H1 (cell line): ENCODE results near the gene ANKRD34B. TPM values are rescaled to one million over a fixed set of nuclear protein-coding genes. Genes with fewer than 3 reads are reported as not detected.

ENCODE experiments used
- CTCF ChIA-PET: fragments of 300-600 bp; sonication (Branson Sonifier 250); formaldehyde crosslinking; loops from one replicate; lab custom pipeline; 2021; ENCODE audit not compliant: partially characterized antibody; lab: Charles Lee
- POLR2A ChIA-PET: fragments of 300-600 bp; sonication (Branson Sonifier 250); formaldehyde crosslinking; loops from one replicate; lab custom pipeline; 2021; ENCODE audit warnings: inconsistent platforms; ENCODE audit not compliant: partially characterized antibody; lab: Charles Lee
- DNase-seq, 2 experiments: peaks; one replicate each; pipeline versions ENCODE4 v3.0.0 to v3.0.0-alpha.2; 2010 to 2022; ENCODE audit warnings: low spot score in 2 of 2, low read depth in 1 of 2, mixed read lengths in 1 of 2
- FAIRE-seq: peaks from 2 replicates; lab custom pipeline; 2011; peaks lifted over from hg19 to GRCh38; lab: Jason Lieb, UNC
- H2AFZ ChIP-seq: 2 replicates; pipeline ENCODE4 v1.8.1; 2012; ENCODE audit warnings: low read length, inconsistent platforms
- H2AK5ac ChIP-seq: 2 replicates; pipeline ENCODE4 v1.6.1; 2013; ENCODE audit warnings: low read depth, low read length
- H2BK120ac ChIP-seq: replicated peaks from 2 replicates; pipeline ENCODE3; 2013; ENCODE audit warnings: low read depth, low read length, inconsistent platforms
- H2BK12ac ChIP-seq: 2 replicates; pipeline ENCODE4 v1.6.1; 2013; ENCODE audit warnings: low read depth, low read length
- H2BK15ac ChIP-seq: 2 replicates; pipeline ENCODE4 v1.6.1; 2013; ENCODE audit warnings: low read length
- H2BK20ac ChIP-seq: 2 replicates; pipeline ENCODE4 v1.6.1; 2013; ENCODE audit warnings: low read length
- H2BK5ac ChIP-seq: 2 replicates; pipeline ENCODE4 v1.6.1; 2013; ENCODE audit warnings: low read depth, low read length
- H3K14ac ChIP-seq: 2 replicates; pipeline ENCODE4 v1.6.1; 2013; ENCODE audit warnings: inconsistent platforms; ENCODE audit not compliant: insufficient read length
- H3K18ac ChIP-seq: 2 replicates; pipeline ENCODE4 v1.6.1; 2013; ENCODE audit warnings: low read length; ENCODE audit errors: extremely low read depth
- H3K23ac ChIP-seq: 2 replicates; pipeline ENCODE4 v1.6.1; 2013; ENCODE audit warnings: inconsistent platforms; ENCODE audit not compliant: insufficient read length
- H3K23me2 ChIP-seq: 2 replicates; pipeline ENCODE4 v1.6.1; 2013; ENCODE audit warnings: low read depth, low read length
- H3K27ac ChIP-seq: 2 replicates; pipeline ENCODE4 v1.6.1; 2011; ENCODE audit warnings: low read depth, low read length, inconsistent platforms
- H3K27me3 ChIP-seq, 4 experiments: replicated peaks in 1 of 4; 1 replicate in 1 of 4; 2 replicates in 3 of 4; pipeline versions ENCODE4 v1.6.1 to v1.8.1; 2011 to 2013; ENCODE audit warnings: low read length in 3 of 4, mild to moderate bottlenecking in 3 of 4, inconsistent platforms in 2 of 4, mixed read lengths in 2 of 4, moderate library complexity in 1 of 4; ENCODE audit not compliant: control insufficient read depth in 3 of 4, insufficient read depth in 3 of 4; ENCODE audit errors: extremely low read depth in 1 of 4
- H3K36me3 ChIP-seq, 4 experiments: 2 replicates each; pipeline versions ENCODE4 v1.6.1 to v1.8.1; 2011 to 2013; ENCODE audit warnings: mild to moderate bottlenecking in 4 of 4, low read length in 3 of 4, moderate library complexity in 2 of 4, control low read depth in 1 of 4, inconsistent platforms in 1 of 4; ENCODE audit not compliant: insufficient read depth in 4 of 4, control insufficient read depth in 2 of 4
- H3K4ac ChIP-seq: replicated peaks from 2 replicates; pipeline ENCODE3; 2013; ENCODE audit warnings: low read length, low read depth, mixed read lengths, inconsistent platforms; ENCODE audit not compliant: insufficient read length
- H3K4me1 ChIP-seq, 4 experiments: replicated peaks in 1 of 4; 1 replicate in 1 of 4; 2 replicates in 3 of 4; pipeline versions ENCODE4 v1.6.1 to v1.8.1; 2011 to 2013; ENCODE audit warnings: low read length in 3 of 4, inconsistent platforms in 2 of 4, mixed read lengths in 1 of 4; ENCODE audit not compliant: insufficient read depth in 4 of 4, control insufficient read depth in 3 of 4
- H3K4me2 ChIP-seq, 2 experiments: 2 replicates each; pipeline versions ENCODE4 v1.6.1 to v1.8.1; 2011 to 2013; ENCODE audit warnings: low read depth in 2 of 2, low read length in 2 of 2, control low read depth in 1 of 2, inconsistent platforms in 1 of 2, mild to moderate bottlenecking in 1 of 2; ENCODE audit not compliant: insufficient read depth in 1 of 2
- H3K4me3 ChIP-seq, 4 experiments: fragments of 200-600, 300-600 bp in 1 of 4; sonication (generic), shearing (Covaris generic), sonication (Bioruptor Twin) in 1 of 4; 2 replicates each; pipeline versions ENCODE4 v1.5.1 to v1.8.1; 2011 to 2016; ENCODE audit warnings: low read length in 4 of 4, low read depth in 3 of 4, control low read depth in 2 of 4, inconsistent platforms in 2 of 4, mild to moderate bottlenecking in 2 of 4, mixed read lengths in 1 of 4, moderate library complexity in 1 of 4; ENCODE audit not compliant: insufficient read depth in 2 of 4; ENCODE audit errors: extremely low read depth in 1 of 4
- H3K56ac ChIP-seq: replicated peaks from 2 replicates; pipeline ENCODE3; 2013; ENCODE audit warnings: low read depth, mild to moderate bottlenecking, mixed read lengths, low read length, inconsistent platforms; ENCODE audit not compliant: insufficient read length
- H3K79me1 ChIP-seq: 2 replicates; pipeline ENCODE4 v1.6.1; 2013; ENCODE audit warnings: low read depth, low read length, control low read depth
- H3K79me2 ChIP-seq, 2 experiments: 2 replicates each; pipeline versions ENCODE4 v1.6.1 to v1.8.1; 2012 to 2013; ENCODE audit warnings: low read length in 2 of 2, mild to moderate bottlenecking in 2 of 2, inconsistent platforms in 1 of 2; ENCODE audit not compliant: insufficient read depth in 2 of 2, control insufficient read depth in 1 of 2
- H3K9ac ChIP-seq, 4 experiments: replicated peaks in 1 of 4; 1 replicate in 1 of 4; 2 replicates in 3 of 4; pipeline versions ENCODE4 v1.6.1 to v1.8.1; 2011 to 2013; ENCODE audit warnings: low read depth in 3 of 4, low read length in 3 of 4, control low read depth in 2 of 4, mild to moderate bottlenecking in 2 of 4, moderate library complexity in 2 of 4, inconsistent platforms in 1 of 4; ENCODE audit errors: extremely low read depth in 1 of 4
- H3K9me3 ChIP-seq, 2 experiments: 2 replicates each; pipeline versions ENCODE4 v1.6.1 to v1.8.1; 2012 to 2013; ENCODE audit warnings: mild to moderate bottlenecking in 2 of 2, moderate library complexity in 2 of 2, control low read depth in 1 of 2, inconsistent platforms in 1 of 2, low read depth in 1 of 2, low read length in 1 of 2, mixed read lengths in 1 of 2; ENCODE audit not compliant: insufficient read depth in 2 of 2
- H4K20me1 ChIP-seq, 2 experiments: replicated peaks in 1 of 2; 2 replicates each; pipeline versions ENCODE3 to v1.8.1; 2011 to 2013; ENCODE audit warnings: inconsistent platforms in 2 of 2, low read length in 2 of 2, mild to moderate bottlenecking in 1 of 2; ENCODE audit not compliant: insufficient read depth in 2 of 2, control insufficient read depth in 1 of 2
- H4K5ac ChIP-seq: 2 replicates; pipeline ENCODE4 v1.6.1; 2013; ENCODE audit warnings: low read length, low read depth, mixed read lengths, inconsistent platforms; ENCODE audit not compliant: insufficient read length
- H4K8ac ChIP-seq: 2 replicates; pipeline ENCODE4 v1.8.0; 2013; ENCODE audit warnings: mild to moderate bottlenecking, moderate library complexity, low read length, inconsistent platforms; ENCODE audit not compliant: insufficient read depth; ENCODE audit errors: extremely low read depth
- H4K91ac ChIP-seq: replicated peaks from 2 replicates; pipeline ENCODE3; 2013; ENCODE audit warnings: low read length, mixed read lengths, inconsistent platforms; ENCODE audit not compliant: insufficient read length
- CHD1 ChIP-seq: IDR thresholded peaks from 2 replicates; pipeline ENCODE4 v1.6.1; 2012; ENCODE audit warnings: low read depth, low read length, improper control_type of control experiment
- HDAC2 ChIP-seq, 2 experiments: fragments of 300-600 bp in 1 of 2; sonication (generic) in 1 of 2; IDR thresholded peaks; 2 replicates each; pipeline ENCODE4 v1.6.1; 2011 to 2012; ENCODE audit warnings: low read depth in 2 of 2, low read length in 2 of 2, mild to moderate bottlenecking in 2 of 2, moderate library complexity in 2 of 2, borderline replicate concordance in 1 of 2, inconsistent platforms in 1 of 2
- JUND ChIP-seq: IDR thresholded peaks from 2 replicates; pipeline ENCODE4 v1.6.1; 2011; ENCODE audit warnings: mild to moderate bottlenecking, improper control_type of control experiment, low read length
- MAFK ChIP-seq: IDR thresholded peaks from 2 replicates; pipeline ENCODE4 v1.6.1; 2012; ENCODE audit warnings: low read depth, mild to moderate bottlenecking, improper control_type of control experiment, low read length
- NANOG ChIP-seq: IDR thresholded peaks from 2 replicates; pipeline ENCODE4 v1.6.1; 2011; ENCODE audit warnings: low read length, low read depth, mild to moderate bottlenecking, inconsistent platforms; ENCODE audit not compliant: insufficient read depth, poor library complexity, severe bottlenecking
- SAP30 ChIP-seq: fragments of 300-600 bp; sonication (generic); IDR thresholded peaks from 2 replicates; pipeline ENCODE4 v1.7.1; 2012; ENCODE audit warnings: low read length, moderate library complexity, mild to moderate bottlenecking, inconsistent platforms; ENCODE audit not compliant: insufficient read depth, insufficient replicate concordance
- TAF1 ChIP-seq: IDR thresholded peaks from 2 replicates; pipeline ENCODE4 v1.6.1; 2011; ENCODE audit warnings: mild to moderate bottlenecking, low read depth, low read length
- TEAD4 ChIP-seq: IDR thresholded peaks from 2 replicates; pipeline ENCODE4 v1.6.1; 2012; ENCODE audit warnings: low read depth, low read length, inconsistent platforms, mixed read lengths
- polyA plus RNA-seq, 7 experiments: library from polyadenylated mRNA; depleted of rRNA in 3 of 7; stranded (reverse) in 5 of 7; unstranded in 2 of 7; fragments of >200 nt in 5 of 7; fragments of 200-250 nt in 2 of 7; gene quantifications; 1 replicate in 5 of 7; 2 replicates in 1 of 7; 4 replicates in 1 of 7; pipeline versions ENCODE4 v1.2.1 to v1.2.3, GENCODE V29; 2011 to 2013; ENCODE audit warnings: missing spikeins in 2 of 7, mixed read lengths in 2 of 7
- total RNA-seq: library from RNA; stranded (reverse); fragmentation: NEBNext Ultra II Directional; extraction: Animal tissue kit (Norgen Biotek cat#: 25700); gene quantifications from 2 replicates; pipeline ENCODE4 v1.2.1, GENCODE V29; 2021

Gene ANKRD34B
- total and polyA plus RNA-seq, 2 of the 8 experiments (the other 6 are each of a cell fraction or from before 2014, with no cell fraction given), result 1.5 to 6.3 TPM

- no peak overlapping the region for H3K18ac ChIP-seq
- no peak overlapping the region for H3K9ac ChIP-seq
- H2BK12ac ChIP-seq, result no peak overlapping the region
- no peak overlapping the region for H3K23ac ChIP-seq
- H3K36me3 ChIP-seq, result no peaks in the 10 kb centered on the region
- H3K27me3 ChIP-seq, result no peaks in the 10 kb centered on the region
- H2BK5ac ChIP-seq, result no peak overlapping the region
- H3K23me2 ChIP-seq, result no peaks in the 10 kb centered on the region
- no peaks in the 10 kb centered on the region for H3K79me2 ChIP-seq
- no peaks in the 10 kb centered on the region for H3K79me1 ChIP-seq
- H3K14ac ChIP-seq, result no peak overlapping the region
- POLR2A ChIA-PET, result interaction anchor here (1.0 to 2.6 kb wide), 2 partner anchors 11 to 38 kb away, joined by 3 to 6 read pairs; partner anchors contain the start of gene ANKRD34B
- CTCF ChIA-PET, result interaction anchor here (1.8 kb wide), 1 partner anchor 39 kb away, joined by 5 read pairs; no protein-coding TSS in a partner anchor
- no peaks in the 10 kb centered on the region for H4K20me1 ChIP-seq
- H2BK20ac ChIP-seq, result no peak overlapping the region
- no peak overlapping the region for H2AFZ ChIP-seq
- no peak overlapping the region for H2BK120ac ChIP-seq
- DNase-seq (no peak), FAIRE-seq (no peak)
- H3K4me1 ChIP-seq, result no peaks in the 10 kb centered on the region
- H4K91ac ChIP-seq, result no peak overlapping the region
- H2BK15ac ChIP-seq, result no peak overlapping the region
- H3K4me3 ChIP-seq, result no peak overlapping the region
- no peak for TF ChIP-seq JUND
- no peak for TF ChIP-seq SAP30
- no peak for TF ChIP-seq CHD1
- TF ChIP-seq TAF1, result no peak
- TF ChIP-seq TEAD4, result no peak
- no peak for TF ChIP-seq MAFK
- no peak for TF ChIP-seq NANOG
- no peak for TF ChIP-seq HDAC2 (IDR thresholded peaks at IDR 0.05; ENCODE audit: borderline replicate concordance in 1 of 2, low read depth in 2 of 2, low read length in 2 of 2)
- H2AK5ac ChIP-seq, result no peak overlapping the region
- no peak overlapping the region for H3K56ac ChIP-seq
- H3K4ac ChIP-seq, result no peak overlapping the region
- H3K4me2 ChIP-seq, result no peak overlapping the region
- peaks cover 0 to 3% of the 10 kb centered on the region in 2 experiments; a peak in 1 of 4 replicates for H3K9me3 ChIP-seq
- no peak overlapping the region for H4K5ac ChIP-seq
- no peak overlapping the region for H4K8ac ChIP-seq
- H3K27ac ChIP-seq, result no peak overlapping the region
Observed at GRCh38 chr5:80607832-80608231, 37.8 kb upstream of the ANKRD34B start.
